Left hindlimb (tissue), 1 donor: Measurements from ENCODE around the gene PRDM1.
"Not testable (repeated sequence)": the region's sequence is repeated elsewhere in the genome, so short reads cannot be mapped to it uniquely, and the experiment has no call there.

Experiments used
- DNase-seq: peaks from one replicate; pipeline ENCODE4 v3.0.0-alpha.2; 2018

PRDM1 gene

DNA sequence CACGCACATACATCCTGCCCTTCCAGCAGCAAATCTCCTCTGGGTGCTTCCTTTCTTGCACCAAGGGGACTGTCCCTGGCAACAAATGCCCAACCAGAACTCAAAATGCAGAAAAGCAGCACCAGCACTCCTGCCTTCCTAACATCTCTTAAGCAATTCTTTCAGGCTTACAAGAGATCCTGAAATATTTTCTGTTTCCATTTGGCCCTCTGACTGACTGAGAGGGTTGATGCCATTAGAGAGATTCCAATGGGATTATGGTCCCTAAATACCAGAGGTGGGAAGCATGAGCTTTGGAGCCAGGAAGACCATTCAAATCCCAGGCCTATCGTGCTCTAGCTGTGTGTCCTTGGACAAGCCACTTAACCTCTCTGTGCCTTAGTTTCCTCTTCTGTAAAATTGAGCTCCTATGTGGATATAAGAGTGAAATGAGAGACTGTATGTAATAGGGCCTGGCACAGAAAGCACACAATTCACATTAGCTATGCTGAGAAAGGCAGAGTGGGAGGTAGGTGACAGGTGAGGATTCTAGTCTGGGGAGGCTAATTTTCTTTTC lies 56.8 kb downstream of the PRDM1 start:
- DNase-seq, result no peak

DNA sequence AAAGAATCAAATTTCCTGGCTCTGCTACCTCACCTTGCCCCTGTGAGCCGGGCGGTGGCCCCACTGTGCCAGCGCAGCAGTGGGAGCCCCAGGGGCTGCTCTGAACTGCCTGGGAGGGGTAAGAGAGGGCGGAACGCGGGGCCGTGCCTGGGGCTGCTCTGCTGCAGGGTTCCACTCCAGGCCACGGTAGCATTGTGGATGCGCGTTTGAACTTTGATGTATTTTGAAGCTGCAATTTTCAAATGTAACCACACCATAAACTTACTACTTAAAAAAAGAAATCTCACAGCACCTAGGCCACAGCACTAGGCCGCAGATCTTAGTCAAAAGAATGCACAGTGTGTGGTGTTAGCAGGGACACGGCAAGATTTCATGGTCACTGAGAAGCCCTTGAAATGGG lies 57.5 kb downstream of the PRDM1 start:
- DNase-seq, result no peak

DNA sequence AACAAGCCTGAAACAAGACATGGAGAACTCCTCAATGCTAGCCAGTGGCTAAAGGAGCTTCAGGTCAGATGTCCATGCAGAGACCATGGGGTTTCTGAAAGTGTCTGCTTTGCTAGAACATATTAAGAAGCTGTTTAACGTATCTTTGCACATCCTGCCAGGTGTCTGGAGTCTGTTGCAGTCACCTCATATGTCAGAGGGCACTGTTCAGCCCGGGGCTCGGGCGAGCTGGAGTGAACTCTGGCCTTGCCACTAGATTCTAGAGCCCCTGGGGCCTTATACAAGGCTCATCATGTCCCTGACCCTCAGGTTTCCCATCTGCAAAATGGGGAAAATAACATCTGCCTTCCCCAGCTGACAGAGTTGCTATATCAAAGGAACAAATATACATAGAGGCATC lies 59.0 kb downstream of the PRDM1 start:
- no peak for DNase-seq

GRCh38 chr6:106145741-106146227 lies 59.6 kb downstream of the PRDM1 start:
- DNase-seq, result no peak

DNA sequence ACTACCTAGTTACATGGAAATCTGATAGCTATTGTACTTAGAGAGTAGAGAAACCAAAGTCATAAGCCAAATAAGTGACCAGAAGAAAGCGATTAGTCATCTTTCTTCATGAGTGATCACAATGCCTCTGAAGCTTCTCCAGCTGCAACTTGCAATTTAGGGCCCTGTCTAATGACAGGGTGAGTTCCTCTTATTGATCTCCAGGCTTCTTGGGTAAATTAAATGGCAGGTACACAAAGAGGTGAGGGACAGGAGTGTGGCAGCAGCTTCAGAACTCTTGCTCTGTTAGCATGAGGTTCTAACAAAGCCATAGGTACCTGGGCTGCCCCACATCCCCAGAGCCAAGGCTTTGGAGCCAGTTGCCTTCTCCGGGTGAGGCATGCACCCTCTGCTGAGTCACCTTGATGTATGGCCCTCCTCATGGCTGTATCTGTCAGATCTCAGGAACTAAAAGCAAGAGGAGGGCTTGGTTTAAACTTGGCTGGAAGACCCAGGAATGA lies 60.8 kb downstream of the PRDM1 start:
- DNase-seq, result no peak

DNA sequence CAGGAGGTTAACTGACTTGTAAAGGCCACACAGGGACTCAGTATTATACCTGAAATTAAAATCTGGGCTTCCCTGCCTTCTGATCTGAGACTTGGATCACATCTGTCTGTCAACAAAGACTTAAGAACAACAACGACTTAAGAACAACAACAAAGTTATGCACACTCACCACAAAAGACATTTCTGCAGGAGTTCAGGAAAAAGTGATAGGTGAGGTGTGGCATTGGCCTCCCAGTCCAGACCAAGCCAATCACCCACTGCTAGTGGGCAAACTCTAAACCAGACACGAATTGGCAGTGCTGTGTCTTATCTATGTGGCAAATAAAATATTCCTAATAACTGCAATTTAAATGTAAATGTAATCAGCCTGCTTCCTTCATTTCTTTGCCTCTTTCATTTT lies 61.3 kb downstream of the PRDM1 start:
- no peak for DNase-seq

DNA sequence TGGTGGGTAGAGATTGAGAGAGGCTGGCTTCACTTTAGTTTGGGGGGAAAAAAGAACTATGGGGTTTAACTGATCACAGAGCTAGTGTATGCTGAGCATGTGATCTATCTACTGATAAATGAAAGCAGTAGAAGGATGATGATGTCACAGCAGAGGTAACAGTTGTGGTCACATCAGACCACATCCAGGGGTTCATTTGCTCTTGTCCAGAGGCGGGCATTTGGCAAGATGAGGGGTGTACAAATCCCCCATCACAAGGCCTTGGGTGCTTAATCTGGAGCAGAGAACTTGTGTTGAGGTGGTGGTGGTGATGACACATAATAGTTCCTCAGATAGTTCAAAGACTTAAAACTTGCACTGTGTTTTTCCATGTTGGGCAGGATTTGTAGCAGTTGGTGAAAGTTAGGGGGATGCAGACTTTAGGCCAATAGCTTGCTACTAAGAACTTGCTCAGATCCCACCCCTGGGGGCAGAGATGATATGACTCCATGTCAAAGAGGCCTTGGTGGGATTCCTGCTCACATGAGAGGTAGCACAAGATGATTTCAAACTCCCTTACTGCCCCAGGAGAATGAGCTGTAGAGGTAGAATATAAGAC lies 63.4 kb downstream of the PRDM1 start:
- DNase-seq, result no peak

- DNase-seq, result not testable (repeated sequence)
Measured at GRCh38 chr6:106152476-106152875, 66.3 kb downstream of the PRDM1 start.

DNA sequence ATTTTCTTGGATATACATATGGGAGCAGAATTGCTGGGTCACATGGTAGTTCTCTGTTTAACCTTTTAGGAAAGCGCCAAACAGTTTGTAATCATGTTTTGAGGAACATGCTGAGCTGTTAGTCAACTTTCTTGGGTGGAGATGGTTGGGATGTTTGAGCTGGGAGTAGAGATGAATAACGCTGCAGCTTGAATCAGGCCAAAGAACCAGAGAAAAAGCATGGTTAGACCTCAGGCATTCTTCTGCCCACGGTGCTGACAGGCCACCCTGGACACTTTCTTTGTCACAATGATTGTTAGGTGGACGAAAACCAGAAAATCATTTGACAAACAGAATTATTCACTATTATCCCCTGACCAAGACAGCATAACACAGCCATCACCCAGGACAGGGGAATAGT lies 66.8 kb downstream of the PRDM1 start:
- no peak for DNase-seq

DNA sequence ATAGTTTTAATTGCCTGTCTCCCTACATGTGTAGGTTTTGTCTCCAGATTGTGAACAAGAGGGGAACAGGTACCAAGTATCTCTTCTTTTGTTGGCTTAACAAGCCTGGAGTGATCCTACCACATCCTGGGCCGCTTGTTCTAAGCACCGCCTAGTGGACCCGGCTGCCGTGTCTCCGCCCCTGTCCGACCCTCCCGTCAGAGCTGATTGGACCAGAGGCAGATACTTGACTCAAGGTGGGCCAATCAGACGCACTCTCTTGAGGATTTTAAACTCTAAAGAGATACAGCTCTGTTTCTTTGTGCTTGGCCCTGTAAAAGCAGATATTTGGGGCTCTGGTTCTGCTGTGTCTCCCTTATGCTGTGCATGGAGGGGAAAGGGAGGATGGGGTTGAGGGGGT lies 68.2 kb downstream of the PRDM1 start:
- no peak for DNase-seq

DNA sequence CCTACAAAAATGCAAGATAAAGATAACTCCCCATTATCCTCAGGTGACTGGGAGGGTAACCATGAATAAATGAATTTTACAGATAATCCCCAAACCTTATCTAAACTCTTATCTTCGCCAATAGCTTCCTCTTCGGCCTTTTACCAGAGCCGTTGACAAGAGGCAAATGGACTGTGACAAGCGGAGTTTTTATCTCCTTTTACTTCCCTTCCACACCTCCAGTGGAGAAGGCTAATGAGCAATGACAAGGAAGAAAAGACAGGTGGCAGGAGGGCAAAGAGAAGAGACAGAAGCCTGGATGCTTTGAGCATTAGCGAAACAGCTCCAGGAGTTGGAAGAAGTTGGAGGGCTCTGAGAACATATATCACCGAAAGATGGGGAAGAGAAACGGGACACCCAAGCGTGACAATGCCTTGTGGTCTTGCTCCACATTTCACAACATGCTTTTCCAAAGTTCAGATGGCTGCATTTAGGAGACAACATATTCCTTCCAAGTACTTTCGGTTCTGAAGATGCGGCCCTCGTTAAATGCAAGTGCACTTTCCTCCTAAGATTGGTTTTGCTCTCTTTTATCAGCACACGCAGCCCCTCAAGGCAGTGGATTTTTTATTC lies 69.2 kb downstream of the PRDM1 start:
- no peak for DNase-seq

GRCh38 chr6:106156413-106156812 lies 70.3 kb downstream of the PRDM1 start:
- DNase-seq, result no peak

GRCh38 chr6:106156863-106157262 lies 70.7 kb downstream of the PRDM1 start:
- DNase-seq, result no peak

DNA sequence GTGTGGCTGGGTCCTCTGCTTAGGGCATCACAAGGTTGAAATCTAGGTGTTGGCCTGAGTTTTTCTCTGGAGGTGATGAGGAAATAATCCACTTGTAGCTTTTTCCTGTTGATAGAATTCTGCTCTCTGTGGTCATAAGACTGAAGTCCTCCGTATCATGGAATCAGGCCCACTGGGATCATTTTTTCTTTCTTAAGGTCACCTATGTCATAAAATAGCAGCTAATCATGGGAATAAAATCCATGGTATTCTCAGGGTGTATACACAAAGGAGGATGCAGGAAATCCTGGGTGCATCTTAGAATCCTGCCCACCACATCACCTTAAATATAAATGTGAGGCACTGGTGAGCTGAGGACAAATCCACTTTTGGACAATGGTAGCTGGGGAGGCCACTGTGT lies 72.7 kb downstream of the PRDM1 start:
- no peak for DNase-seq
